T47D (cell line): ENCODE results near the gene ADPRS.

Source experiments
- DNase-seq, 2 experiments: peaks; one replicate each; pipeline versions ENCODE4 v3.0.0 to v3.0.0-alpha.2; 2011 to 2012; ENCODE audit warnings: low read depth in 1 of 2, low spot score in 1 of 2
- JUND ChIP-seq: IDR thresholded peaks from 2 replicates; pipeline ENCODE4 v1.6.1; 2012; ENCODE audit warnings: low read depth
- in situ Hi-C: cut with HindIII; loops from 2 replicates; pipeline ENCODE4 v1.10.0; 2016; ENCODE audit warnings: low sequenced_read_pairs, low pct_unique_long_range_greater_than_20kb

The ADPRS gene

DNA sequence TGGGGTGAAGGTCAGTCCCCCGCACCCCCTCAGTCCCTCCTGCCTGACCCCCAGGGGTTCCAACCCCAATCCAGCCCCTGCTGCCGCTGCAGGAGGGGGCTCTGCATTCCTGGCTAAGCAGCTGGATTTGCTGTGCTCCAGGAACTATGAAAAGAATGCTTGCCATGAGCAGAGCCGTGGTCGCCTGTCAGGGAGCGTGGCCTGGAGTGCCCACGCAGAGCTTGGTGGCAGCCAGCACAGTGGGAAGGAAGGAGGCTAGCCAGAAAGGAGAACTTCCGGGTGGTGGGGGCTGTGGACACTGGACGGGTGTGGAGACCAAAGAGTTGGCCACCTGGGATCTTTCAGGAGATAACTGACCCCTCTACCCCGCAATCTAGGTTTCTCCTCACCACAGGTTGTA lies 30.8 kb downstream of the ADPRS start:
- TF ChIP-seq JUND = no peak
- no peak for DNase-seq
- in situ Hi-C loops = no loop called here

DNA sequence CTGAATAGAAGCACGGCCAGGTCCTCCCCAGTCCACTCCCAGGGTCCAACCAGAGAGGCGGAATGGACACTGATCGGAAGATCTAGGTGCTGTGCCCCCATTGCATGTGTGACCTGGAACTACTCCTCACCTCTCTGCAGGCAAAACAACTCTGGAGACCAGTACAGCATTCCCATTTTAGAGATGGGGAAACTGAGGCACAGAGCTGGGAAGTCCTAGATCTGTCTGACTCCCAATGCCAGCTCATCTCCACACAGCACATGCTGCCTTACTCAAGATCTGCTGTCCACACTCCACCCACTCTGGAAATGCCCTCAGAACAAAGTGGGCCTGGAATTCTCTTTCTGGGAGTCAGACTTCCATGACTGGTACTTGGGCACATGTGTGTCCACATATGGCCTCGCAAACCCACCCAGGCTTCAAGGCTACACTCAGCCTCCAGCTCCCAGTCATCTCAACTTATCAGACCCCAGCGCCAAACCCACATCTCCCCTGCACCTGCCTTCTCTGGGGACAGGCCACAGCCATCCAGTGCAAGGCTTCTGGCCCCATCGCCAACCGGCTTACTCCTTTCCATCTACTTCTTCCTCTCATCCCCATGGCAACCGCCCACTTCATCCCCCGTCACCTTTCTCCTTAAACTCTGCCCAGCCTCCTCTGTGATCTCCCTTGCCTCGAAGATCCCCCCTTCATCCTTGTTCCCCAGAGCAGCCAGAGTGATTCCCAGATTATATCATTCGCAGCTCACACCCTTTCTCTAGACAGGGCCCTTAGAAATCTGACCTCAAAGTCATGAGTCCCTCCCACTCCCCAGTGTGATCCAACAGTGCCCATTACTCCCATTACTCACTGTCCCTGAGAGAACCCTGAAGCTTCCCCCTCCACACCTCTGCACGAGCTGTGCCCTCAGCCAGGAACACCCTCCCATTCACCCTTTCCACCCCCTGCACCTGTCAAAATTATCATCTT lies 33.7 kb downstream of the ADPRS start:
- DNase-seq = no peak
- in situ Hi-C loops = no loop called here
- TF ChIP-seq JUND = no peak

DNA sequence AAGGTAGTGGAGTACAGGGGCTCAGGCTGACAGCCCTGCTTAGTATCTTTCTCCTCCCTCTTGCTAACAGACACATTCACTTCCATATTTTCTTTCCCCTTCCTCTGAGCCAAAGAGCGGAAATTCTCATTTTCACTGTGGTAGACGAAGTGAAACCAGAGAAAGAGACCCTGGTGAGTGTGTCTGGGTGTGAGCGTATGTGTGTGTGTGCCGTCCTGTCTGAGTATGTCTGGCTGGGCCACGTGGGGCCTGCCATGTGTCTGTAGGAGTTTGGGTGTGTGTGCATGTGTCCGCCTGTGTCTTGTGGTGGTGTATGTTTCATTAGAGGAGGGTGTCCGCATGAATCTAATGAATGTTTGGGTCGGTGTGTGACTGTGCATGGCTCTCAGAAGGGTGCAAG lies 34.7 kb downstream of the ADPRS start:
- DNase-seq = no peak
- in situ Hi-C loops = no loop called here
- no peak for TF ChIP-seq JUND

DNA sequence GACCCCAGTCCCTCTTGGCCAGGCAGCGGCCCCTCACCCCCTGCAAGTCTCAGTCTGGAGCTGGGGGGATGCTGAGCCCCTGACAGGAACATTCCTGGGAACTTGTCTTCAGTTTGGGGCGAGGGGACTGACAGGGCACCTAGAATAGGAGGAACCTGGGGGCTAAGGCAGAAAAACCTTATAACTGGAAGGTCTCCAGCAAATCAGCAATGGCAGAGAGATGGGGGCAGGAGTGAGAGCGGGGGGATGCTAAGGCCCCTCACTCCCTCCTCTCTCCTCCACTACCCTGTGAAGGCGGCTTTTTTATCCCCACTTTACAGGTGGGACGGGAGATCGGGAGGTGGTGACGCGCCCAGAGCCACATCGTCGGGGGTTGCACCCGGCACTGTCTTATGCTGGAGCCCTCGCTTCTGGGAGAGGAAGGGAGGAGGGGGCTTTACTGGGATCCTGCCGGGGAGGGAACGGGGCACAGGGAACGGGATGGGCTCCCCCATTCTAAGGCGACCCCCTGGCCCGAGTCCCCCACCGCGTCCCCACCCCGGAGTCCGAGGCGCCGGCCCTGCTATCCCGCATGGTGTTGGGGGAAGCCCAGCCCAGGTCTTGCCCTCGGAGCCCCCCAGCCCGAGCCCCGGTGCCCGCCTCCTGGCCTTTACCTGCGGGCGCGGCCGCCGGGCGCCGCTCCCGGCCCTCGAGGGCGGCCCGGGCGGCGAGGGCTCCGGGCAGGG lies 35.9 kb downstream of the ADPRS start:
- DNase-seq = no peak
- in situ Hi-C loops = no loop called here

DNA sequence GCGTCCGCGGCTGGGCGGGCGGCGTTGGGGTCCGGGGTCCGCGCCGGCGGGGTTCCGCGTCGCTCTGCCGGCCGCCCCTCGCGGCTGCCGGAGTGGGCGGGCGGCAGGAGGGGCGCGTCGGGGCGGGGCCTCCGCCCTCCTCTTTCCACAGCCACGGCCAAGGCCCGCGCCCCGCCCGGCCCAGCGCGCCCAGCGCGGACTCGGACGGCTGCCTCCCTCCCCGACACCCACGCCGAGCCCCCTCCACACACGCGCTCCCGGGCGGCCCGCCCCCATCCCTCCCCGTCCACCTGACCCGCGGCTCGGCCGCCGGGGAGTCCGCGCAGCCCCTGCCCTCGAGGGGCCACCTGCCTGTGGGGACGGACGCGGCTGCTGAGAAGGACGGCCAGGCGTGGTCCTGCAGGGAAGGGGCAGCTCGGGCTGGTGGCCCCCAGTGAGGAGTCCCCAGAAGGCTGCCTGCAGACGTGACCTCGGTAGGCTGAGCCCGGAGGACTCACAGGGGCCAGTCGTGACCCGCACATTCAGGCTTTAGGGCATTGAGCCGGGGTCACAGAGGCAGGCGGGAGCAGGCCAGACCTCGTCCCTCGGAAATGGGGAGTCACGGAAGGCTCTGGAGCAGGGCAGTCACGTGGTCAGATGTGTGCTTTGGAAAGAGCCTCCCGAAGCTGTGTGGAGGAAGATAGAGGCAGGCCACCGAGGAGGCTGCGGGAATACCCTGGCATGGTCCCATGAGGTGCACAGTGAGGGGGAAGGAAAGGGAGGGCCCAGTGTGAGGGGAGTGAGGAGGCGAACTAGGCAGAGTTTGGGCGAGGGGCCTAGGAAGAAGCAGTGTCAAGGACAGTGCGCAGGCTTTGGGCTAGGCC lies 36.7 kb downstream of the ADPRS start, which contains the start of gene COL8A2:
Gene COL8A2 (minus strand): TSS at position 94 of the 863 bp plus-strand sequence. CDS start 24,980 bp downstream, outside the sequence.
- in situ Hi-C loops = no loop called here
- DNase-seq = no peak
- no peak for TF ChIP-seq JUND

More for the DNA sequence above, 35.9 kb downstream of the ADPRS start:
- TF ChIP-seq JUND = no peak

DNA sequence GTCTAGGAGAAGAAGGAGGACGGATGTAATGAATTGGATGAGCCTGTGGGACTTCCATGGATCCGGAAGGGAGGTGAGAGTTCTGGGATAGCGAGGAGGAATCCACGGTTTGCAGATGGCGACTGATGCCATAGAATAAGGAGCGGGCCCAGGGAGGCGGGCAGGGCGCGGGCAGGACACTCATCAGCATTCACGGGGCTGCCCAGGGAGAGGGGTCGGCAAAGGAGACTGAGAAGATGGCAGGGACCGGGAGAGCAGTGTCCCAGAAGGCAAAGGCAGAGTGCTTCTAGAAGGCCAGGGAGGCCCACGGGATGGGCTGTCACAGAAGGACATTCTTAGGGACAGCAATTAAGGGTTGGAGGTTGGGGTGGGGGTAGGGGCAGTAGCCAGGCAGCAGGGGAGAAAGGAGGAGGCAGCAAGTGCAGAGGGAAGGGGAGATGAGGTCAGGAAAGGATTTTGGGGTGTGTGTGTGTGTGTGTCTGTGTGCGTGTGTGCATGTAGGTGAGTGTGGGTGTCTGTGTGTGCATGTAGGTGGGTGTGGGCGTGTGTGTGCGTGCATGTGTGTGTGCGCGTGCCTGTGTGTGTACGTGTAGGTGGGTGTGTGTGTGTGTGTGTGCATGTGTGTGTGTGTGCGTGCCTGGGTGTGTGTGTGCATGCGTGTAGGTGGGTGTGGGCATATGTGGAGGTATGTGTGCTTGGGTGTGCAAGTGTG lies 37.5 kb downstream of the ADPRS start:
- in situ Hi-C loops = no loop called here
- TF ChIP-seq JUND = no peak
- no peak for DNase-seq

DNA sequence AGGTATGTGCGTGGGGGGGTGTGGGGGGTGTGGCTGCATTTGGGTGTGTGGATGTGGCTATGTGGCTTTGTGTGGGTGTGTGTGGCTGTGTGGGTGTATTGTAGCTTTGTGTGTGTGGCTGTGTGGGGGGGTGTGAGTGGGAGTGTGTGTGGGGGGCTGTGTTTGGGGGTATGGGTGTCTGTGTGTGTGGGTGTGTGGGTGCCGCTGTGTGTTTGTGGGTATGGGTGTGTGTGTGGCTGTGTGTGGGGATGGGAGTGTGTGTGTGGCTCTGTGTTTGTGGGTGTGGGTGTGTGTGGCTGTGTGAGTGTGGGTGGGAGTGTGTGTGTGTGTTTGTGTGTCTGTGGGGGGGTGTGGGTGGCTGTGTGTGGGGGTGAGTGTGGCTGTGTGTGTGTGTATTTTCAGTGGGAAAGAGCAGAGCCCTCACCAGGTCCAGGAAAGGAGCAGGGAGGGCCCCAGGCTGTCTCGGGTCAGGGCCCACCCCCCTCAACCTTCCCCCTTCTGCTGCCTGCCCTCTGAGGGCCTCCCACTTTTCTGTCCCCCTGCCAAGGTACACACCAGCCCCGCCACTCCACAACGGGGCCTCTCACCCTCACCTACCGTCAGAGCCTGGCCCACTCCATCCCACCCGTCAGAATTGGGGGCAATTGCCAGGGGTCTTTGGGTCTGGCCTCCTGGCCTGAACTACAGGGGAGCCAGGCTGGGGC lies 38.3 kb downstream of the ADPRS start:
- in situ Hi-C loops = no loop called here
- DNase-seq = no peak
- TF ChIP-seq JUND = no peak

DNA sequence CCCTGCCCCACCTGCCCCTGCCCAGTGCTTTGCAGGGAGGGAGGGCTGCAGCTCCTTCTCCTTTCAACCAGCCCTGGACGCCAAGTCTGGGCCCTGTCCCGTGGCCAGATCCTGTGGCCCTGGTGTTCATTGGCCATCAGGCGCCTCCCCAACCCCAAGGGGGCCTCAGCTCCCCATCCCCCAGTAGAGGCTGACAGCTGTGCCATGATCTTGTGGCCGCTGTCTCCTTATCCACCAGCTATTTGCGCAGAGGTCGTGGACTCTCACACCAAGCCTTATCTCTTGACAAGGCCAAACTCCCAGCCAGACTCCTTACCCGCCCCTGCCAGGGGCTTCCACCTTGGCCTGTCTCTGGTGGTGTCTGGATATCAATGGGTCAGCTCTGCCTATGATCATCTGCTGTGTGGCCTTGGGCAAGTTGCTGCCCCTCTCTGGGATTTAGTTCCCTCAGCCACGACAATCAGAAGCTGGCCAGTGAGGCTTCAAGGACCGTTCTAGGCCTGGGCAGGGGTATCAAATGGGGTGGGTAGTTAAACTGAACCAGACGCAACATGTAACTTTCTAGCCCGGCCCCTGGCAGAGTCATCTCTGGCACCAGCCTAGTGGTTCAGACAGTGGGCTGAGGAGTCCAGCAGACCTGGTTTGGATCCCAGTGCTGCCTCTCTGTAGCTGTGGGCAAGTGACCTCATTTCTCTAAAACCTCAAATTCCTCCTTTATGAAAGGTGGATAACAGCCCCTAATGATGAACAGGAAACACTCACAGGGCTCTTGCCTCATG lies 39.6 kb downstream of the ADPRS start:
- in situ Hi-C loops = no loop called here
- DNase-seq = no peak
- no peak for TF ChIP-seq JUND

DNA sequence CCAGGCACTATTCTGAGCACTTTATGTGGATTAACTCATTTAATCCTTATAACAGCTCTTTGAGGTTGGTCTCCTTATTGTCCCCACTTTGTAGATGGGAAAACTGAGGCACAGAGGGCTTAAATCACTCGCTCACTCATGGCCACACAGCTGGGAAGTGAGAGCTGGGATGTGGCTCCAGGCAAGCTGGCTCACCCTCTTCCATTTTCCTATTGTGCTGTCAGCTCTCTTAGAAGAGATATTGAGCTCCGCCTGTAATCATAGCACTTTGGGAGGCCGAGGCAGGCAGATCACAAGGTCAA lies 40.2 kb downstream of the ADPRS start:
- in situ Hi-C loops = no loop called here
- DNase-seq = no peak
- no peak for TF ChIP-seq JUND

DNA sequence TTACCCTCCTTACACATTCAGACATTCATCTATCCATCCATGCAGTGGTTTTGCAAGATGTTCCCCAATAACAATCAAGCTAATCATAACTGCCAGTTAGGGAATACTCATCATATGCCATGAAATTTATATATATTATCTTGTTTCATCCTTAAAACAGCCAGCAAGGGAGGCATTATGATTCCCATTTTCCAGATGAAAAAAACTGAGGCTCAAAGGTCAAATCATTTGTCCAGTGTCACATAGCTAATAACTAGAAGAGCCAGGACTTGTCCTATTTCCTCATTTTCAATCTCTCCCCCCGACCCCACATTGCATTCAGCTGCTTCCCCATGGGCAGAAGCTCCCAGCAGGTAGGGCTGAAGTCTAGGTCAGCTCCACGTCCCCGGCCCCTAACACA lies 43.3 kb downstream of the ADPRS start:
- in situ Hi-C loops = no loop called here
- TF ChIP-seq JUND = no peak
- no peak for DNase-seq

DNA sequence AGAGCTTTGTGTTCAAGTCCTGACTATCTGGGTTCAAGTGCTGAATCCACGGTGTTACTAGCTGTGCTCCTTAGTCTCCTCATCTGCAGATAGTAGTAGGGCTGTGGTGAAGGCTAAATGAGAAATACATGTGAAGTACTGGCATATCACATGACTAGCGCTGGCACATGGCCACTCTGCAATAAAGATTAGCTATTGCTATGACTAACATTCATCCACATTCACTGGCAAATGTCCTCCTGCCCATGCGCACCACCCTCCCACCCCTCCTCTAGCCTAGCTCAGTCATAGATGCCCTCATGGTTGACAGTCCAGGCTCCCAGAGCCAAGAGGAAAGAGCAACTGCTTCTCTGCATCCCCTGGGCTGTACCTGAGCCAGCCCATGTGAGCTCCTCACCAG lies 44.8 kb downstream of the ADPRS start:
- in situ Hi-C loops = no loop called here
- TF ChIP-seq JUND = no peak
- no peak for DNase-seq
